Stimulated activated CD4-positive, alpha-beta T cell treated with anti-CD3 and anti-CD28 coated beads, Interleukin-1b, Interleukin-23, amount 100 ng/mL, for 1 hour (primary cell): ENCODE measurements around the gene TTC21A.

Experiments used
- DNase-seq, 2 donors: peaks; one replicate each; pipeline ENCODE4 v3.0.0-alpha.2; 2020; ENCODE audit warnings: low read depth in 2 of 2

The TTC21A gene

GRCh38 chr3:39099242-39099641 is 8.2 kb upstream of the TTC21A start:
- no peak for DNase-seq

DNA sequence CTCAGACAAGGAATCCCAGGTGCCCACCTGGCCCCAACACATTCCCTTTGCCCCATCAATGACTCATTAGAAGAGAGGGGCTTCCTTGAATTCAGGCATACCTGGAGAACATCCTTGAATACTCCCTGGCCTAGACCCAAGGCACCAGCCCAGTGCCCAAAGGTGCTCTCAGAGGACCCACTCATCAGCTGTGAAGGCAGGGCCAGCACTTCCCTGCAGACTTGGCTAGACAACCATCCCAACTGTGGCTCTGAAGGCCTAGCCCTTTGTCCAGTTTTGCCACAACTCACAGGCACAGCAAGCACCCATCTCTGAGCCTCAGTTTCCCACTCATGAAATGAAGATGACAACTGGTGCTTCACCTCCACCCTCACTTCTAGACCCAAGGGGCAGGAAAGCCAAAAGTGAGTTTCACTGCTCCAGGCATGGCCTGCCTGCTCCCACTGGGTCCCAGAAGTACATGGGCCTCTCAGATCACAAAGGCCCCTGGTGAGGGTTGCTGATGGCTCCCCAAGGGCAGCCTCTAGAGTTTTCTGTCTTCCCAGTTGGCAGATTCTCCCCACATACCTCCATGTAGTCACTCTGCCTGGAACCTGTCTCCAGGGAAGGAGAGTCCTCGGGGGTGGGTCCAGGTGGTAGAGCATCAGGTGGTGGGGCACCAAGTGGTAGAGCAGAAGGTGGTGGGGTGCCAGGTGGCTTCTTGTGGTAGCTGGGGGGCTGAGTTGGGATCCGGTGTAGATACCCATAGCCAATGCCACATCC is 7.6 kb upstream of the TTC21A start:
- DNase-seq, result no peak

- no peak for DNase-seq
Observed at GRCh38 chr3:39100500-39100886, 7.0 kb upstream of the TTC21A start.

GRCh38 chr3:39101022-39101689 is 6.3 kb upstream of the TTC21A start:
- DNase-seq, result no peak

DNA sequence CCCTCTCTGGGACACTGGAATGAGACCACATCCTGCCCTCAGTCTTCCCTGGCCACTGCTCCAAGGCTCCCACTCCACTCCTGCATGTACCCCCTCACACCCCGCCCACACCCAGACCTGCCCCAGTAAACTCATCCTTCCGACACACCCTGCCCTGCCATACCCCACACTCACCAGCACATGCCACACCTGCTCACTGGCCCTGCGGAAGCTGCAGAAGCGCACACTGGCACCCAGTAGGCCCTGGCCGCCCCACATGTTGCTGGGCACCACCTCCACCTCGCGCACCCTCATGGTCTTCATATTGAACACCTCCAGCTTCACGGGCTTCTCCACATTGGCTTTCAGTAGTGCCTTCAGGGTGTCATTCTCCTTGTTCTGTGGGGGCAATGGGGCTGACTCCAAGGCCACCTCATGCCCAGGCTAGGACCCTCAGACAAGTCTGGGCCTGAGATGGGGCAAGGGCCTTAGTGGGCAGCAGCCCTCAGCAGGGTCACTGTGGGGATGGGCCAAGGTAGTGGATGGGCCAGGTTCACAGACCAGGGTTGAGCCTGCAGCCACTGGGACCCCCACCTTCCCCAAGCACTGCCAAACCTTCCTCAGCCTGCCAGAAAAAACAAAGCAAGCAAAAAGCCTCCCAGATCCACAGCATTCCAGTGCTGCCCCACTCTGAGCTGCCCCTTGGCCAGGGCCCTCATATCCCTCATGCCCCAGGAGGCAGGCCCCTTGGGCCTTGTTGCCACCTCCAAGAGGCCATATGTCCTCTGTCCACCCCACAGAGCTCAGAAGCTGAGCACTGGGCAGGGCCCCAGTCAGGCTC is 4.8 kb upstream of the TTC21A start:
- no peak for DNase-seq

DNA sequence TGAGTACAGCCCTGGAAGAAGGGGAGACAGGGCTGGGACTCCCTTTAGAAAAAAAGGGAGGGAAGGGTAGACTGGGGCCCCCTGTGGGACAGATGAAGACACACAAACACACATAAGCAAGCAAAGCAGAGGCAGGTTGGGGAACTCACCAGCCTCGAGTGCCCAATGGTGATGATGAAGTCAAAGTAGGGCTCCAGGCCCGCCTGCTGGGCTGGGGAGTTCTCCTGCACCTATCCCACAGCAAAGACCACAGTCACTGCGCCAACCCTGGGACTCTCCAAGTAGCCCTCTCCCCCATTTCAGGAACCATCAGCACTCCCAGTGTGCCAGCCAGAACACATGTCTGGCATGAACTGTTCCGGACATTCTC is 4.2 kb upstream of the TTC21A start:
- no peak for DNase-seq

GRCh38 chr3:39103791-39104552 is 3.5 kb upstream of the TTC21A start:
- DNase-seq, result no peak

DNA sequence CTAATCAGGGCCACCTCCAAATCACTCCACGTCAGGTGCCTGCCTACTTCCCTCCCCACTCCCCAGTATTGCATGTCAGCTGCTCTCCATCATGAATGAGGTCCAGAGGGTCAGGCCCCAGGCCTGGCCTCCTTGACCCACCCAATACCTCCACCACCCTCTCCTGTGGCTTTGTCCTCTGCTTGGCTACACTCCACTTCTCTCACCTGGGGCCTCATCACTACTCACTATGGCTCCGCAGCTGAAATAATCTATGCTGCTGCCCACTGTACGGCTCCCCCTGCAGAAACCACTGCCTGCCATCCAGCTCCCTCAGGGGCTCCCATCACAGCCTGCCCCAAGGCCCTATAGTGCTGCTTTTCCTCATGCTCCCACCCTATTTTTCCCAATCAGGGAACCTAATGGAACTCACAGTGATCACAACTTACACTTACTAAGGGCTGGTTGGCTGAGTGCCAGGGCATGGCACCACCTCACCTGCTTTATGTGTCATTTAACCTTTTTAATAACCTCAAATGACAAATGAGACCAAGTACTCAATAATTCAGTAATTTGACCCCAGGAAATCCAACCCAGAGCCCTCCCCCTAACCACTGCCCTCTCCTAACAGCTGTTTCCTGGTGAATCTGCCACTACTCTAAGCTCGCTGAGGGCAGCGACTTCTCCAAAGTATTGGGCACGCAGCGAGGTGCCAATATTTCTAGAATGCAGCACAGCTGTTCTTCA is 2.4 kb upstream of the TTC21A start:
- DNase-seq, result no peak

DNA sequence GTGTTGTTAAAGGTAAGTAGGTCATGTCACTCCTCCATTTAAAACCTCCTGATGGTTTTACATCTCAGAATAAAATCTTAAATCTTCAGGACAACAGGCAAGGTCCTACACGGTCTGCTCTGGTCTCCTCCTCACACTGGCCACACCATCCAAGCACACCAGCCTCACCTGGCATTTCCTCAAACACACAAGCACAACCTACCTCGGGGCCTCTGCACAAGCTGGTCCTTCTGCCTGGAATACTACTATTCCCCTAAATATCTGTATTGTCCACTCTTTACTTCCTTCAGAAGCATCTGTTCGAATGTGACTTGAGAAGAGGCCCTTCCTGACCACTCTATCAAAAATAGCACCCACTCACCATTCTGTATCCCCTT is 1.8 kb upstream of the TTC21A start:
- no peak for DNase-seq

GRCh38 chr3:39106281-39106811 is 1.1 kb upstream of the TTC21A start:
- DNase-seq, result no peak

DNA sequence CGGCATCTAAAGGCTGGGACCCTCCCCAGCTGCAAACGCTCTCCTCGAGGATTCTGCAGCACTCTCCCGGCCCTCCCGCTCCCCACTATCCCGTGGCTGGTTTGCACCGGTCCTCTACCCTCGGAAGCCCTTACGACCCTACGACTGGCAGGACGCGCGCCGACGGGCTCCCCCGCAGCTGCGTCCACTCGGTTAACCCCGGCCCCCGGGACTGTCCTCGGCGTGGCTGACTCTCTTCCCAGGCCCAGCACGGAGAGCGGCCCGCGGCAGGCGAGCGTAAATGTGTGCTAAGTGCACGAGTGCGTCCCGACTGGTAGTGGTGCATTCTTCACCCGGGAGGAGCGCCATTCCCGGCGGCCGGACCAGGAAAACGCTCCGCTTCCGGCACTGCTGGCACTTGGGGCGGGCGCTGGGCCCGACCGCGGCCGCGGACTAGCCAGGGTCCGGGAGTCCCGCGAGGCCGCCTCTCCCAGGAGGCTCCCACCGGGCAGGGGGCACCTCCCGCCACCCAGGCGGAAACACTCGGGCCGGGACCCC is 561 bp upstream of the TTC21A start:
- no peak for DNase-seq

DNA sequence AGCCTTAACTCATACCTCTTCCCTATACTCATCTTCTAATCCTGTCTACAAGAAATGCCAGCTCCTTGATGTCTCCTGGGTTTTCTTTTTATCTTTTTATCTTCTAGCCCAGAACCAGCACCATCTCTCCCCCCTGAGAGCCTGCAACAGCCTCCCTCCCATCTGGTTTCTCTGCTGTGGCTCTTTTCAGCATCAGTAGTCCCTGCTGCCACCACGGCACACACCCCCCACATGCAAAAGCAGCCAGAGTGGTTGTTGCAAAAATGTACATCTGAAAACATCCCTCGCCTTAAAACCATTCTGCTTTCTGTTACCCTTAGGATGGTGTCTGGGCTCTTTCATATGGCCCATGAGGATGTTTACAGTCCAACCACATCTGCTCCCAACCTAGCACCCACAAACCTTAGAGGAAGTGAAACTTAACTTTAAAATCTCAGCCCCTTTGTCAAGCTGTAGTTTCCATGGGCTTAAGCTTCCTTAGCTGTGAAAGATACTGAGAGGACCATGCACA is 775 bp downstream of the TTC21A start:
- no peak for DNase-seq

DNA sequence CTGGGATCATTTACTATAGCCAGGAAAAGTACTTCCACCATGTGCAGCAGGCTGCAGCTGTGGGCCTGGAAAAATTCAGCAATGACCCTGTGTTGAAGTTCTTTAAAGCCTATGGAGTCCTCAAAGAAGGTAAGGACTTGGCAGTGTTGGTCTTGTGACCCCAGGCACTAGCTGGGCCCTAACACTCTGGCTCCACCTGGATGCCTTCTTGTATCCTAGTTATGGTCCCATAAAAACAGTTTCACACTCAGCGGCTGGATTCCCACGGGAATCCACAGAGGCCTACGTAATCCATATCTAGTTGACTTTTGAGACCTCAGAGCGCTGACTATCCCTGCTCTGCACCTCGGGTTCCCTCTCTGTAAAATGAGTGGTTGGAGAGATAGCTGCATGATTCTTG is 1.6 kb downstream of the TTC21A start:
- DNase-seq, result no peak

DNA sequence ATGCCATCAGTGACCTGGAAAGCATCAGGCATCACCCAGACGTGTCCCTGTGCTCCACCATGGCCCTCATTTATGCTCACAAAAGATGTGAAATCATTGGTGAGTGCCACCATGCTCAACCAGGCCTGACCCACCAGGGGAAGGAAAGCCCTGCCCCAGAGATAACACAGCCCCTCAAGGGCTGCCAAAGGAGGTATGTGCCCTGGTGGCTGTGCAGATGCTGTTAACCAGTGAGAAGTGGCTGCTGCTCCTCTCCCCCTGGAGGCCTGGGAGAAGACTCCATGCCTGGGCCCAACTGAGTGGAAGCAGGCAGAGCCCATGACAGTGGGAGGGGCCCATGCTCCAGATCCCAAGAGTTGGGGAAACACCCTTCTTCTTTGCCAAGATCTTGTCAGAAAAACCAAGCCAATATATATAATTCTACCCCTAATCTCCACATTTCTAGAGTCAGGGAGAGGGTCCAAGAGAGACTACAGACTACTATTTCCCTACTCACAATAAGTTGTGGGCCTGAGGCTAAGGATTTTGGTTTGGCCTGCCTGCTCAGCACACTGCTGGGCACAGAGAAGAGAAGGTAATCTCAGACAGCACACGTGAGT is 2.7 kb downstream of the TTC21A start:
- DNase-seq, result no peak

- no peak for DNase-seq
Observed at GRCh38 chr3:39112113-39112512, 4.6 kb downstream of the TTC21A start.

DNA sequence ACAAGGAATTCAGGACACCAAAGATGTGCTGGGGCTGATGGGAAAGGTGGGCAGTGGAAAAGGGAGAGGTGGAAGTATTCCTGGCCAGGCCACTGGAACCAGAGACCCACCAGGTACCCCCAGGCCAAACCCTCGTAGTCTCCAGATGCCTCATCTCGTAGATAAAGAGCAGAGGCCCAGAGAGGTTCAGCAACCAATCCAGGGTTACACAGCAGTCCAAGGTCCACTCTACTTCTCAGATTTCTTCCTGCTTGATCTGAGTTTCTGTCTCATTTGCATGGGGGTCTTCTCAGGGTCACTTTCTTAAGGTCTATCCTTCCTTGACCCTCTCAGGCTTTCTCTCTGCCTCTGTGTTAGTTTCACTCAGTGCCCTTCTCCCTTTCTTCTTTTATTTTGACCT is 5.1 kb downstream of the TTC21A start:
- no peak for DNase-seq

GRCh38 chr3:39113291-39113690 is 5.8 kb downstream of the TTC21A start:
- DNase-seq, result no peak

GRCh38 chr3:39114456-39114855 is 7.0 kb downstream of the TTC21A start:
- DNase-seq, result no peak

DNA sequence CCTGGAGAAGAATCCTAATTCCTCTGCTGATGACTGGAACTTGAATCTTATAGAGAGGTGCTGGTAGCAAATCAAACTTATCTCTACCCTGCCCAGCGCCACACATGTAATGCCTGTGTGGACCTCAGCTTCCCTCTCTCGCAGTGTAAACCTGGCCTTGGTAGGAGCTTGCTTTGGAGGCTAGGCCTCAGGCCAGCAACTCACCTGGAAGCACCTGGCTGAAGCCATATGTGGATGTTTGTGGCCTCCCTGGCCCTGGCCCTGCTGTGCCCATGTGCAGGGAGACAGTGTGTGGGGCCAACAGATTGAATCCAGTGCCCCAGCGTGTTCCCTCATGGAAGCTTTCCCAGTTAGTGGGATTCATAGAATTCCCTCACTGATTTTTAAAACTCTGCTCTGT is 8.4 kb downstream of the TTC21A start:
- no peak for DNase-seq

DNA sequence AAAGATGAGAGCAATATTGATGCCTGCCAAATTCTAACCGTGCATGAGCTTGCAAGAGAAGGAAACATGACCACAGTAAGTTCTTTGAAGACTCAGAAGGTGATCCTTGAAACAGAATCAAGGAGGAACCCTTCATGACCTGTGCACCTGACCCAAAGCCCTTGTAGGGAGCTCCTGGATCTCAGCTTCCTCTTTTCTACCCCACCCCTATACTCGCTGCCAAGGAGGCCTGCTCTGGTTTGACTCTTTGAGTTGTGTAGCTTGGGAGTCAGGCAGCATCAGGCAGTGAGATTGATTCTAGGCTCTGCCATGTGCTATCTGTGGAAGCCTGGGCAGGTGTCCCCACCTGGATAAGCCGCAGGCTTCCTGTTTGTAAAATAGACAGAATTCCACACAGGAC is 10.6 kb downstream of the TTC21A start:
- DNase-seq, result no peak
